Measurements from ENCODE around the gene MRPS15.
"Not testable (repeated sequence)": the region's sequence is repeated elsewhere in the genome, so short reads cannot be mapped to it uniquely, and the experiment has no call there.

DNA sequence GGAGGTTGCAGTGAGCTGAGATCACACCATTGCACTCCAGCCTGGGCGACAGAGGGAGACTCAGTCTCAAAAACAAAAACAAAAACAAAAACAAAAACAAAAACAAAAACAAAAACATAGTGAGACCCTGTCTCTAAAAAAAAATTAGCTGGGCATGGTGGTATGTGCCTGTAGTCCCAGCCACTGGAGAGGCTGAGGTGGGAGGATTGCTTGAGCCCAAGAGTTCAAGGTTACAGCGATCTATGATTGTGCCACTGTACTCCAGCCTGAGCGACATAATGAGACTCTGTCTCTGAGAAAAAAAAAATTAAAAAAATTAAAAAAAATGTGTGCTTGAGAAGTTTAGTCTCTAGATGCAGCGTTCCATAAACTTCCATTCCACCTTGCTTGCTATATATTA lies 37.7 kb upstream of the MRPS15 start:
- TF ChIP-seq, protein P1, sequence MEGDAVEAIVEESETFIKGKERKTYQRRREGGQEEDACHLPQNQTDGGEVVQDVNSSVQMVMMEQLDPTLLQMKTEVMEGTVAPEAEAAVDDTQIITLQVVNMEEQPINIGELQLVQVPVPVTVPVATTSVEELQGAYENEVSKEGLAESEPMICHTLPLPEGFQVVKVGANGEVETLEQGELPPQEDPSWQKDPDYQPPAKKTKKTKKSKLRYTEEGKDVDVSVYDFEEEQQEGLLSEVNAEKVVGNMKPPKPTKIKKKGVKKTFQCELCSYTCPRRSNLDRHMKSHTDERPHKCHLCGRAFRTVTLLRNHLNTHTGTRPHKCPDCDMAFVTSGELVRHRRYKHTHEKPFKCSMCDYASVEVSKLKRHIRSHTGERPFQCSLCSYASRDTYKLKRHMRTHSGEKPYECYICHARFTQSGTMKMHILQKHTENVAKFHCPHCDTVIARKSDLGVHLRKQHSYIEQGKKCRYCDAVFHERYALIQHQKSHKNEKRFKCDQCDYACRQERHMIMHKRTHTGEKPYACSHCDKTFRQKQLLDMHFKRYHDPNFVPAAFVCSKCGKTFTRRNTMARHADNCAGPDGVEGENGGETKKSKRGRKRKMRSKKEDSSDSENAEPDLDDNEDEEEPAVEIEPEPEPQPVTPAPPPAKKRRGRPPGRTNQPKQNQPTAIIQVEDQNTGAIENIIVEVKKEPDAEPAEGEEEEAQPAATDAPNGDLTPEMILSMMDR (IDR thresholded peaks at IDR 0.05), result not testable (repeated sequence)
- not testable (repeated sequence) for TF ChIP-seq POLR2A (IDR thresholded peaks at IDR 0.05)
